ENCODE results near the gene SVIL. TPM values are rescaled to one million over a fixed set of nuclear protein-coding genes. Genes with fewer than 3 reads are reported as not detected.

The SVIL gene
- polyA plus RNA-seq, 1 experiment: 5.7 TPM

GRCh38 chr10:29529146-29529545, 105.6 kb downstream of the SVIL start:
- Histone ChIP-seq H3K27me3 (ENCODE audit: control insufficient read depth, insufficient read depth, low read length) (peaks cover 7% of the 10 kb centered on the region), H3K36me3 (ENCODE audit: control insufficient read depth, insufficient read depth, low read length) (no peaks in the 10 kb centered on the region), H3K4me3 (ENCODE audit: low read depth, low read length) (no peak overlapping the region)
- CTCF ChIA-PET: interaction anchor here (2.5 kb wide), 1 partner anchor 16 kb away, joined by 15 read pairs; no protein-coding TSS in a partner anchor
- no peak for DNase-seq (ENCODE audit: low read depth)
- POLR2A ChIA-PET: no interaction called here
- no peak for TF ChIP-seq CTCF (IDR thresholded peaks at IDR 0.05; ENCODE audit: insufficient read depth, low read depth, low read length)

GRCh38 chr10:29525762-29526161, 109.0 kb downstream of the SVIL start:
- TF ChIP-seq CTCF (IDR thresholded peaks at IDR 0.05; ENCODE audit: insufficient read depth, low read depth, low read length): no peak
- DNase-seq (ENCODE audit: low read depth): no peak
- ChIA-PET CTCF (interaction anchor here (4.5 to 4.6 kb wide), 2 partner anchors 9 to 12 kb away, joined by 25 to 36 read pairs; no protein-coding TSS in a partner anchor), POLR2A (no interaction called here)
- Histone ChIP-seq H3K4me3 (ENCODE audit: low read depth, low read length) (no peak overlapping the region), H3K36me3 (ENCODE audit: control insufficient read depth, insufficient read depth, low read length) (no peaks in the 10 kb centered on the region), H3K27me3 (ENCODE audit: control insufficient read depth, insufficient read depth, low read length) (no peaks in the 10 kb centered on the region)

- ChIA-PET CTCF (interaction anchor here (0.9 to 4.6 kb wide), 6 partner anchors 10 to 132 kb away, joined by 3 to 36 read pairs (median 10); no protein-coding TSS in a partner anchor), POLR2A (no interaction called here)
- Histone ChIP-seq H3K36me3 (ENCODE audit: control insufficient read depth, insufficient read depth, low read length) (no peaks in the 10 kb centered on the region), H3K27me3 (ENCODE audit: control insufficient read depth, insufficient read depth, low read length) (no peaks in the 10 kb centered on the region), H3K4me3 (ENCODE audit: low read depth, low read length) (no peak overlapping the region)
- DNase-seq (ENCODE audit: low read depth): no peak
- no peak for TF ChIP-seq CTCF (IDR thresholded peaks at IDR 0.05; ENCODE audit: insufficient read depth, low read depth, low read length)
Observed at GRCh38 chr10:29524720-29525119, 110.1 kb downstream of the SVIL start.

GRCh38 chr10:29524294-29524693, 110.5 kb downstream of the SVIL start:
- no peak for DNase-seq (ENCODE audit: low read depth)
- Histone ChIP-seq H3K27me3 (ENCODE audit: control insufficient read depth, insufficient read depth, low read length) (no peaks in the 10 kb centered on the region), H3K36me3 (ENCODE audit: control insufficient read depth, insufficient read depth, low read length) (no peaks in the 10 kb centered on the region), H3K4me3 (ENCODE audit: low read depth, low read length) (no peak overlapping the region)
- POLR2A ChIA-PET: no interaction called here
- no peak for TF ChIP-seq CTCF (IDR thresholded peaks at IDR 0.05; ENCODE audit: insufficient read depth, low read depth, low read length)
- CTCF ChIA-PET: interaction anchor here (0.5 to 4.6 kb wide), 8 partner anchors 11 to 131 kb away, joined by 3 to 36 read pairs (median 4); no protein-coding TSS in a partner anchor

GRCh38 chr10:29522918-29523317, 111.9 kb downstream of the SVIL start:
- CTCF ChIA-PET: interaction anchor here (1.6 to 4.6 kb wide), 4 partner anchors 9 to 67 kb away, joined by 4 to 36 read pairs (median 22); no protein-coding TSS in a partner anchor
- Histone ChIP-seq H3K4me3 (ENCODE audit: low read depth, low read length) (no peak overlapping the region), H3K36me3 (ENCODE audit: control insufficient read depth, insufficient read depth, low read length) (no peaks in the 10 kb centered on the region), H3K27me3 (ENCODE audit: control insufficient read depth, insufficient read depth, low read length) (no peaks in the 10 kb centered on the region)
- DNase-seq (ENCODE audit: low read depth): no peak
- no peak for TF ChIP-seq CTCF (IDR thresholded peaks at IDR 0.05; ENCODE audit: insufficient read depth, low read depth, low read length)
- POLR2A ChIA-PET: no interaction called here

All from BJ (cell line).